ENCODE measurements around the gene AXIN1.
"Not testable (repeated sequence)": the region's sequence is repeated elsewhere in the genome, so short reads cannot be mapped to it uniquely, and the experiment has no call there.

AXIN1 gene

GRCh38 chr16:370979-371514 is 18.5 kb upstream of the AXIN1 start:
- no peak for DNase-seq (ENCODE audit: low read depth in 1 of 2, low spot score in 1 of 2)

- peak; percentile 85 for DNase-seq (ENCODE audit: low read depth in 1 of 2, low spot score in 1 of 2)
Measured at GRCh38 chr16:370443-370842, 17.9 kb upstream of the AXIN1 start, which contains the start of gene MRPL28. TSS of gene MRPL28 (minus strand) at chr16:370538. CDS start at chr16:370218, 320 bp downstream.

- DNase-seq (ENCODE audit: low read depth in 1 of 2, low spot score in 1 of 2), result no peak
Measured at GRCh38 chr16:369866-370436, 17.4 kb upstream of the AXIN1 start.

GRCh38 chr16:369275-369865 is 16.8 kb upstream of the AXIN1 start:
- no peak for DNase-seq (ENCODE audit: low read depth in 1 of 2, low spot score in 1 of 2)

- DNase-seq (ENCODE audit: low read depth in 1 of 2, low spot score in 1 of 2), result no peak
Measured at GRCh38 chr16:368388-369158, 16.1 kb upstream of the AXIN1 start.

GRCh38 chr16:367333-367903 is 14.9 kb upstream of the AXIN1 start:
- no peak for DNase-seq (ENCODE audit: low read depth in 1 of 2, low spot score in 1 of 2)

- no peak for DNase-seq (ENCODE audit: low read depth in 1 of 2, low spot score in 1 of 2)
Measured at GRCh38 chr16:366476-366875, 14.0 kb upstream of the AXIN1 start.

- no peak for DNase-seq (ENCODE audit: low read depth in 1 of 2, low spot score in 1 of 2)
Measured at GRCh38 chr16:364595-365491, 12.3 kb upstream of the AXIN1 start.

- no peak for DNase-seq (ENCODE audit: low read depth in 1 of 2, low spot score in 1 of 2)
Measured at GRCh38 chr16:363766-364490, 11.4 kb upstream of the AXIN1 start.

- DNase-seq (ENCODE audit: low read depth in 1 of 2, low spot score in 1 of 2), result no peak
Measured at GRCh38 chr16:363110-363765, 10.7 kb upstream of the AXIN1 start.

- not testable (repeated sequence) for DNase-seq (ENCODE audit: low read depth in 1 of 2, low spot score in 1 of 2)
Measured at GRCh38 chr16:362702-362999, 10.1 kb upstream of the AXIN1 start.

- DNase-seq (ENCODE audit: low read depth in 1 of 2, low spot score in 1 of 2), result peak; percentile 54 to 56
Measured at GRCh38 chr16:361872-362701, 9.6 kb upstream of the AXIN1 start.

GRCh38 chr16:361341-361871 is 8.9 kb upstream of the AXIN1 start:
- DNase-seq (ENCODE audit: low read depth in 1 of 2, low spot score in 1 of 2), result no peak

GRCh38 chr16:360698-361336 is 8.3 kb upstream of the AXIN1 start:
- no peak for DNase-seq (ENCODE audit: low read depth in 1 of 2, low spot score in 1 of 2)

GRCh38 chr16:359871-360697 is 7.6 kb upstream of the AXIN1 start:
- DNase-seq (ENCODE audit: low read depth in 1 of 2, low spot score in 1 of 2), result no peak

- DNase-seq (ENCODE audit: low read depth in 1 of 2, low spot score in 1 of 2), result no peak
Measured at GRCh38 chr16:359067-359763, 6.7 kb upstream of the AXIN1 start.

- no peak for DNase-seq (ENCODE audit: low read depth in 1 of 2, low spot score in 1 of 2)
Measured at GRCh38 chr16:356741-357140, 4.2 kb upstream of the AXIN1 start.

Measured in activated T-helper 1 cell treated with anti-CD3 and anti-CD28 coated beads, Interleukin-2, amount 50 U/mL, for 16 hours (primary cell).